ENCODE measurements around the gene DAZAP1.

- TF ChIP-seq, protein P1, sequence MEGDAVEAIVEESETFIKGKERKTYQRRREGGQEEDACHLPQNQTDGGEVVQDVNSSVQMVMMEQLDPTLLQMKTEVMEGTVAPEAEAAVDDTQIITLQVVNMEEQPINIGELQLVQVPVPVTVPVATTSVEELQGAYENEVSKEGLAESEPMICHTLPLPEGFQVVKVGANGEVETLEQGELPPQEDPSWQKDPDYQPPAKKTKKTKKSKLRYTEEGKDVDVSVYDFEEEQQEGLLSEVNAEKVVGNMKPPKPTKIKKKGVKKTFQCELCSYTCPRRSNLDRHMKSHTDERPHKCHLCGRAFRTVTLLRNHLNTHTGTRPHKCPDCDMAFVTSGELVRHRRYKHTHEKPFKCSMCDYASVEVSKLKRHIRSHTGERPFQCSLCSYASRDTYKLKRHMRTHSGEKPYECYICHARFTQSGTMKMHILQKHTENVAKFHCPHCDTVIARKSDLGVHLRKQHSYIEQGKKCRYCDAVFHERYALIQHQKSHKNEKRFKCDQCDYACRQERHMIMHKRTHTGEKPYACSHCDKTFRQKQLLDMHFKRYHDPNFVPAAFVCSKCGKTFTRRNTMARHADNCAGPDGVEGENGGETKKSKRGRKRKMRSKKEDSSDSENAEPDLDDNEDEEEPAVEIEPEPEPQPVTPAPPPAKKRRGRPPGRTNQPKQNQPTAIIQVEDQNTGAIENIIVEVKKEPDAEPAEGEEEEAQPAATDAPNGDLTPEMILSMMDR (IDR thresholded peaks at IDR 0.05): no peak
- no peak for TF ChIP-seq POLR2AphosphoS5 (IDR thresholded peaks at IDR 0.05)
- TF ChIP-seq POLR2A (IDR thresholded peaks at IDR 0.05): no peak
- no peak for TF ChIP-seq EP300 (IDR thresholded peaks at IDR 0.05)
Observed at GRCh38 chr19:1466461-1467214, 59.3 kb downstream of the DAZAP1 start.
